HEK293 (cell line): Measurements from ENCODE around the gene TMEM243.

Source experiments
- CTCF ChIA-PET: fragments of 350-600 bp; formaldehyde crosslinking; extraction: SDS; loops from one replicate; lab custom pipeline; 2021; ENCODE audit warnings: antibody characterized with exemption; lab: Yijun Ruan, JAX
- POLR2A ChIA-PET: fragments of 300-600 bp; formaldehyde crosslinking; extraction: SDS; loops from one replicate; lab custom pipeline; 2020; ENCODE audit warnings: antibody characterized with exemption, inconsistent platforms; lab: Yijun Ruan, JAX
- H3K27ac ChIP-seq: fragments of 200-500 bp; sonication (Bioruptor generic); 2 replicates; pipeline ENCODE4 v1.5.1; 2014; ENCODE audit warnings: low read depth, low read length, control low read depth, inconsistent platforms; ENCODE audit errors: extremely low read depth
- H3K36me3 ChIP-seq, 2 experiments: fragments of 200-500 bp in 1 of 2; sonication (Bioruptor generic) in 1 of 2; 1 replicate in 1 of 2; 2 replicates in 1 of 2; pipeline ENCODE4 v1.5.1; 2014 to 2017; ENCODE audit warnings: inconsistent platforms in 2 of 2, low read length in 2 of 2; ENCODE audit not compliant: control insufficient read depth in 2 of 2, insufficient read depth in 1 of 2
- H3K4me1 ChIP-seq: fragments of 200-500 bp; sonication (Bioruptor generic); 2 replicates; pipeline ENCODE4 v1.5.1; 2014; ENCODE audit warnings: mild to moderate bottlenecking, low read length, inconsistent platforms; ENCODE audit not compliant: control insufficient read depth, insufficient read depth
- H3K4me3 ChIP-seq: 2 replicates; pipeline ENCODE4 v1.5.1; 2011; ENCODE audit warnings: low read depth, mild to moderate bottlenecking, control low read depth, low read length, moderate library complexity
- H3K9me3 ChIP-seq: fragments of 200-500 bp; sonication (Bioruptor generic); 2 replicates; pipeline ENCODE4 v1.5.1; 2014; ENCODE audit warnings: low read depth, low read length, inconsistent platforms; ENCODE audit not compliant: control insufficient read depth, insufficient read depth
- AEBP2 ChIP-seq: fragments of 450-650 bp; formaldehyde crosslinking; IDR thresholded peaks from 2 replicates; pipeline ENCODE4 v1.5.1; 2016; ENCODE audit warnings: missing biosample characterization, missing genetic modification characterization, borderline replicate concordance
- GLI2 ChIP-seq: fragments of 450-650 bp; formaldehyde crosslinking; IDR thresholded peaks from 2 replicates; pipeline ENCODE4; 2017; ENCODE audit warnings: missing biosample characterization, missing genetic modification characterization, low read depth, borderline replicate concordance
- HIC1 ChIP-seq: fragments of 450-650 bp; formaldehyde crosslinking; IDR thresholded peaks from 2 replicates; pipeline ENCODE4 v1.5.1; 2016; ENCODE audit warnings: missing biosample characterization, missing genetic modification characterization
- HOXC10 ChIP-seq: sonication (generic); formaldehyde crosslinking; IDR thresholded peaks from 2 replicates; pipeline ENCODE4 v1.8.1; 2023; ENCODE audit warnings: mild to moderate bottlenecking, missing genetic modification reagents
- INSM2 ChIP-seq: fragments of 450-650 bp; formaldehyde crosslinking; IDR thresholded peaks from 2 replicates; pipeline ENCODE4 v1.5.1; 2016; ENCODE audit warnings: missing biosample characterization, missing genetic modification characterization
- KLF8 ChIP-seq: fragments of 450-650 bp; formaldehyde crosslinking; IDR thresholded peaks from 2 replicates; pipeline ENCODE4 v1.5.1; 2016; ENCODE audit warnings: missing biosample characterization, missing genetic modification characterization
- MZF1 ChIP-seq: fragments of 450-650 bp; formaldehyde crosslinking; IDR thresholded peaks from 2 replicates; pipeline ENCODE4 v1.5.1; 2017; ENCODE audit warnings: missing biosample characterization, missing genetic modification characterization, borderline replicate concordance
- OVOL3 ChIP-seq: fragments of 450-650 bp; formaldehyde crosslinking; IDR thresholded peaks from 2 replicates; pipeline ENCODE4 v1.5.1; 2016; ENCODE audit warnings: missing biosample characterization, missing genetic modification characterization
- PRDM1 ChIP-seq: fragments of 450-650 bp; formaldehyde crosslinking; IDR thresholded peaks from 2 replicates; pipeline ENCODE4; 2016; ENCODE audit warnings: missing biosample characterization, missing genetic modification characterization
- YY1 ChIP-seq: fragments of 450-650 bp; formaldehyde crosslinking; IDR thresholded peaks from 2 replicates; pipeline ENCODE4 v1.5.1; 2018; ENCODE audit warnings: missing biosample characterization, missing genetic modification characterization
- ZNF121 ChIP-seq: fragments of 450-650 bp; formaldehyde crosslinking; IDR thresholded peaks from 2 replicates; pipeline ENCODE4 v1.5.1; 2016; ENCODE audit warnings: missing biosample characterization, missing genetic modification characterization
- ZNF184 ChIP-seq: fragments of 450-650 bp; IDR thresholded peaks from 2 replicates; pipeline ENCODE4 v1.5.1; 2018; ENCODE audit warnings: missing biosample characterization, mild to moderate bottlenecking, missing genetic modification characterization
- ZNF211 ChIP-seq: fragments of 450-650 bp; formaldehyde crosslinking; IDR thresholded peaks from 2 replicates; pipeline ENCODE4 v1.5.1; 2016; ENCODE audit warnings: low read depth, missing biosample characterization, missing genetic modification characterization
- ZNF214 ChIP-seq: fragments of 450-650 bp; formaldehyde crosslinking; IDR thresholded peaks from 2 replicates; pipeline ENCODE4 v1.5.1; 2017; ENCODE audit warnings: missing biosample characterization, mild to moderate bottlenecking, missing genetic modification characterization, borderline replicate concordance
- ZNF248 ChIP-seq: fragments of 450-650 bp; formaldehyde crosslinking; IDR thresholded peaks from 2 replicates; pipeline ENCODE4 v1.5.1; 2017; ENCODE audit warnings: missing biosample characterization, missing genetic modification characterization
- ZNF324 ChIP-seq: fragments of 450-650 bp; formaldehyde crosslinking; IDR thresholded peaks from 2 replicates; pipeline ENCODE4 v1.5.1; 2016; ENCODE audit warnings: missing biosample characterization, missing genetic modification characterization
- ZNF398 ChIP-seq: fragments of 450-650 bp; formaldehyde crosslinking; IDR thresholded peaks from 2 replicates; pipeline ENCODE4 v1.5.1; 2017; ENCODE audit warnings: missing biosample characterization, missing genetic modification characterization
- ZNF513 ChIP-seq: fragments of 450-650 bp; IDR thresholded peaks from 2 replicates; pipeline ENCODE4 v1.5.1; 2018; ENCODE audit warnings: missing biosample characterization, missing genetic modification characterization
- ZNF621 ChIP-seq: fragments of 450-650 bp; formaldehyde crosslinking; IDR thresholded peaks from 2 replicates; pipeline ENCODE4 v1.5.1; 2017; ENCODE audit warnings: missing biosample characterization, missing genetic modification characterization
- ZNF701 ChIP-seq: fragments of 450-650 bp; formaldehyde crosslinking; IDR thresholded peaks from 2 replicates; pipeline ENCODE4 v1.5.1; 2016; ENCODE audit warnings: missing biosample characterization, missing genetic modification characterization
- ZSCAN30 ChIP-seq: fragments of 450-650 bp; IDR thresholded peaks from 2 replicates; pipeline ENCODE4 v1.5.1; 2018; ENCODE audit warnings: missing biosample characterization, mild to moderate bottlenecking, missing genetic modification characterization, moderate library complexity

TMEM243 gene

GRCh38 chr7:87202705-87203104, 16.8 kb downstream of the TMEM243 start:
- CTCF ChIA-PET: interaction anchor here (0.6 to 0.8 kb wide), 2 partner anchors 10 to 309 kb away, joined by 3 to 4 read pairs; no protein-coding TSS in a partner anchor
- no peaks in the 10 kb centered on the region for H3K4me1 ChIP-seq
- H3K27ac ChIP-seq: no peak overlapping the region
- no peak overlapping the region for H3K4me3 ChIP-seq
- TF ChIP-seq PRDM1 (no peak), MZF1 (tag by site-specific recombination) (no peak), ZNF248 (tag by site-specific recombination) (no peak), INSM2 (tag by site-specific recombination) (no peak), ZNF398 (tag by site-specific recombination) (no peak)
- H3K9me3 ChIP-seq: no peaks in the 10 kb centered on the region
- H3K36me3 ChIP-seq: peaks cover 6 to 48% of the 10 kb centered on the region in 2 experiments
- POLR2A ChIA-PET: interaction anchor here (0.7 kb wide), 1 partner anchor 82 kb away, joined by 5 read pairs; no protein-coding TSS in a partner anchor

GRCh38 chr7:87202208-87202607, 17.3 kb downstream of the TMEM243 start:
- TF ChIP-seq HOXC10 (CRISPR knock-in tag): no peak
- no peak for TF ChIP-seq GLI2 (tag by site-specific recombination)
- no peak for TF ChIP-seq ZNF513 (tag by site-specific recombination)
- no peak for TF ChIP-seq KLF8
- no peak for TF ChIP-seq ZNF184 (tag by site-specific recombination)
- no peak for TF ChIP-seq HIC1
- no peak for TF ChIP-seq YY1 (tag by site-specific recombination)
- no peak for TF ChIP-seq ZNF621 (tag by site-specific recombination)
- TF ChIP-seq ZNF214: no peak
- no peak for TF ChIP-seq ZNF398 (tag by site-specific recombination)
- no peak for TF ChIP-seq ZNF701 (tag by site-specific recombination)
- no peak for TF ChIP-seq ZSCAN30 (tag by site-specific recombination)
- no peak for TF ChIP-seq OVOL3 (tag by site-specific recombination)
- TF ChIP-seq ZNF324 (tag by site-specific recombination): no peak
- no peak for TF ChIP-seq ZNF121
- no peak for TF ChIP-seq PRDM1
- TF ChIP-seq ZNF211 (tag by site-specific recombination): no peak
- TF ChIP-seq AEBP2 (tag by site-specific recombination): no peak
- ChIA-PET CTCF (interaction anchor here (0.6 kb wide), 1 partner anchor 310 kb away, joined by 4 read pairs; no protein-coding TSS in a partner anchor), POLR2A (interaction anchor here (0.8 kb wide), 1 partner anchor 17 kb away, joined by 4 read pairs; the partner anchor contains the start of gene TMEM243)
- no peak overlapping the region for H3K4me3 ChIP-seq
- H3K36me3 ChIP-seq: peaks cover 11 to 52% of the 10 kb centered on the region in 2 experiments
- H3K27ac ChIP-seq: no peak overlapping the region
- H3K9me3 ChIP-seq: no peaks in the 10 kb centered on the region
- no peaks in the 10 kb centered on the region for H3K4me1 ChIP-seq
